ENCODE measurements around the gene CDK13.

Gene CDK13

DNA sequence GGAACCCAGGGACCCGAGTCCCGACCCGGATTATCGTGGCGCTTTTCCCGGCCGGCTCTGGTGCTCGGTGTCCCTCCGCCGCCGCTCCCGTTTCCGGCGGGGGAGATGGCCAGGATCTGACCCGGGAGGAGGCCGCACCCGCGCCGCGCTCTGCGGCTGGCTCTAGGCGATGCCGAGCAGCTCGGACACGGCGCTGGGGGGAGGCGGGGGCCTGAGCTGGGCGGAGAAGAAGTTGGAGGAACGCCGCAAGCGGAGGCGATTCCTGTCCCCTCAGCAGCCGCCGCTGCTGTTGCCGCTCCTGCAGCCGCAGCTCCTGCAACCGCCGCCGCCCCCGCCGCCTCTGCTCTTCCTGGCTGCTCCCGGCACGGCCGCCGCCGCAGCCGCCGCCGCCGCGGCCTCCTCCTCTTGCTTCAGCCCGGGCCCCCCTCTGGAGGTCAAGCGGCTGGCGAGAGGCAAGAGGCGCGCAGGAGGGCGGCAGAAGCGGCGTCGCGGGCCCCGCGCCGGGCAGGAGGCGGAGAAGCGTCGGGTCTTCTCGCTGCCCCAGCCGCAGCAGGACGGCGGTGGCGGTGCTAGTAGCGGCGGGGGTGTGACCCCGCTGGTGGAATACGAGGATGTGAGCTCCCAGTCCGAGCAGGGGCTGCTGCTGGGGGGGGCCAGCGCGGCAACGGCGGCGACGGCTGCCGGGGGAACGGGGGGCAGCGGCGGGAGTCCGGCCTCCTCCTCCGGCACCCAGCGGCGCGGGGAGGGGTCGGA, 593 bp downstream of the CDK13 start:
- peak overlapping the region; percentile 99 for H3K9ac ChIP-seq (ENCODE audit: insufficient read length, low read depth)
- TF ChIP-seq YY1 (IDR thresholded peaks at IDR 0.05; ENCODE audit: insufficient read depth, insufficient read length) (no peak), ZNF274 (IDR thresholded peaks at IDR 0.05; ENCODE audit: low read depth, low read length) (no peak)
- H3K9me3 ChIP-seq (ENCODE audit: insufficient read depth, low read length): no peaks in the 10 kb centered on the region
- peaks cover 11% of the 10 kb centered on the region for H3K36me3 ChIP-seq (ENCODE audit: insufficient read depth, insufficient read length, low read length)
- H3K4me3 ChIP-seq (ENCODE audit: insufficient read length, low read depth): peak overlapping the region; percentile 92
- peak; percentile 28 for DNase-seq (ENCODE audit: low read depth, low spot score)
- no peaks in the 10 kb centered on the region for H3K4me1 ChIP-seq (ENCODE audit: insufficient read depth, insufficient read length)
- H3K27me3 ChIP-seq (ENCODE audit: insufficient read depth, insufficient read length): no peaks in the 10 kb centered on the region

DNA sequence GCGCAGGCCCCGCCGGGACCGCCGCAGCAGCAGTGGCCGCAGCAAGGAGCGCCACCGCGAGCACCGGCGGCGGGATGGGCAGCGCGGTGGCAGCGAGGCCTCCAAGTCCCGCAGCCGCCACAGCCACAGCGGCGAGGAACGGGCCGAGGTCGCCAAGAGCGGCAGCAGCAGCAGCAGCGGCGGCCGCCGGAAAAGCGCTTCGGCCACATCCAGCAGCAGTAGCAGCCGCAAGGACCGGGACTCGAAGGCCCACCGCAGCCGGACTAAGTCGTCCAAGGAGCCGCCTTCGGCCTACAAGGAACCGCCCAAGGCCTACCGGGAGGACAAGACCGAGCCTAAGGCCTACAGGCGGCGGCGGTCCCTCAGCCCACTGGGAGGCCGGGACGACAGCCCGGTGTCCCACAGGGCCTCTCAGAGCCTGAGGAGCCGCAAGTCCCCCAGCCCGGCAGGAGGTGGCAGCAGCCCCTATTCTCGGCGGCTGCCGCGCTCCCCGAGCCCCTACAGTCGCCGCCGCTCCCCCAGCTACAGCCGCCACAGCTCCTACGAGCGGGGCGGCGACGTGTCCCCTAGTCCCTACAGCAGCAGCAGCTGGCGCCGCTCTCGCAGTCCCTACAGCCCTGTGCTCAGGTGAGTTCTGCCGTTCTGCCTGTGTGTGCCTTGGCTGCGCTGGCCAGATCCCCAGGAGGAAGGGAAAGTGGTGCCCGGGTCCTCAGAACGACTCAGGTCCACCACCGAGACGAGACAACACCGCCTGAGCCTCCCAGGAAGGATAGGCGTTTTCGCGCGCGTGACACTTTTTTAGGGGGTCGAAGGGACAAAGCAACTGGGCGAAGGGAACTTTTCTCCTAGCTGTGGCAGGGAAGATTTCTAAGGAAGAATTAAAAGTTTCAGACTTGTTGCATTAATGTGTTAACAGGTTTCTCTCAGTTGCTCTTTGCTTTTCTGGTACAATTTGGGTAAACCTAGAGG, 1.5 kb downstream of the CDK13 start:
- no peak for TF ChIP-seq YY1 (IDR thresholded peaks at IDR 0.05; ENCODE audit: insufficient read depth, insufficient read length)
- no peak for TF ChIP-seq ZNF274 (IDR thresholded peaks at IDR 0.05; ENCODE audit: low read depth, low read length)
- Histone ChIP-seq H3K9me3 (ENCODE audit: insufficient read depth, low read length) (no peaks in the 10 kb centered on the region), H3K4me1 (ENCODE audit: insufficient read depth, insufficient read length) (no peaks in the 10 kb centered on the region), H3K9ac (ENCODE audit: insufficient read length, low read depth) (peak overlapping the region; percentile 99), H3K36me3 (ENCODE audit: insufficient read depth, insufficient read length, low read length) (peaks cover 11% of the 10 kb centered on the region), H3K27me3 (ENCODE audit: insufficient read depth, insufficient read length) (no peaks in the 10 kb centered on the region), H3K4me3 (ENCODE audit: insufficient read length, low read depth) (peak overlapping the region; percentile 92)
- peak; percentile 57 for DNase-seq (ENCODE audit: low read depth, low spot score)

GRCh38 chr7:39952374-39952773, 2.3 kb downstream of the CDK13 start:
- Histone ChIP-seq H3K36me3 (ENCODE audit: insufficient read depth, insufficient read length, low read length) (peaks cover 14% of the 10 kb centered on the region), H3K4me3 (ENCODE audit: insufficient read length, low read depth) (peak overlapping the region; percentile 92), H3K9me3 (ENCODE audit: insufficient read depth, low read length) (no peaks in the 10 kb centered on the region), H3K4me1 (ENCODE audit: insufficient read depth, insufficient read length) (no peaks in the 10 kb centered on the region), H3K27me3 (ENCODE audit: insufficient read depth, insufficient read length) (no peaks in the 10 kb centered on the region), H3K9ac (ENCODE audit: insufficient read length, low read depth) (peak overlapping the region; percentile 99)
- DNase-seq (ENCODE audit: low read depth, low spot score): no peak
- TF ChIP-seq YY1 (IDR thresholded peaks at IDR 0.05; ENCODE audit: insufficient read depth, insufficient read length) (no peak), ZNF274 (IDR thresholded peaks at IDR 0.05; ENCODE audit: low read depth, low read length) (no peak), SUZ12 (IDR thresholded peaks at IDR 0.05; ENCODE audit: extremely low read depth, insufficient read depth, insufficient read length) (no peak)

DNA sequence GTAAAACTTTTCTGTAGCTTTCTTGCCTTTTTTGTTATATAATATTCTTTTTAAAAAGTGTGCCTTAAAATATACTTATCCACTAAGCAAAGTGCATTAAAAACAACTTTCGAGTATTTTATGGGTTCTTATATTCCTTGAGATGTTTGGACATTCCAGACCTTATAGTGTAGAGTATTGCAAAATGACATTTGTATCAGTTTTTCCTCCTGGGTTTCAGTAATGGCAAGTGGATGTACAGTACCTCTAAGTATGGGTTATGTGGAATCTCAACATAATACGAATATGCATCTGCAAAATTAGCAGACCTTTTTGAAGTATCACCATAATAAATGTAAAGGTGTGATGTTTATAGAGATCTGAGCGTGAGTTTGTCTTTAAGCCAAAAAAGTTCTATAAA, 2.7 kb downstream of the CDK13 start:
- no peak for TF ChIP-seq SUZ12 (IDR thresholded peaks at IDR 0.05; ENCODE audit: extremely low read depth, insufficient read depth, insufficient read length)
- no peak for TF ChIP-seq ZNF274 (IDR thresholded peaks at IDR 0.05; ENCODE audit: low read depth, low read length)
- no peak for TF ChIP-seq YY1 (IDR thresholded peaks at IDR 0.05; ENCODE audit: insufficient read depth, insufficient read length)
- Histone ChIP-seq H3K4me3 (ENCODE audit: insufficient read length, low read depth) (peak overlapping the region; percentile 92), H3K4me1 (ENCODE audit: insufficient read depth, insufficient read length) (no peaks in the 10 kb centered on the region)

GRCh38 chr7:39954694-39955093, 4.6 kb downstream of the CDK13 start:
- H3K36me3 ChIP-seq (ENCODE audit: insufficient read depth, insufficient read length, low read length): peaks cover 14% of the 10 kb centered on the region
- no peak overlapping the region for H3K4me3 ChIP-seq (ENCODE audit: insufficient read length, low read depth)

More for the DNA sequence above, 2.7 kb downstream of the CDK13 start:
- H3K9me3 ChIP-seq (ENCODE audit: insufficient read depth, low read length): no peaks in the 10 kb centered on the region
- no peak for DNase-seq (ENCODE audit: low read depth, low spot score)
- H3K36me3 ChIP-seq (ENCODE audit: insufficient read depth, insufficient read length, low read length): peaks cover 14% of the 10 kb centered on the region
- no peaks in the 10 kb centered on the region for H3K27me3 ChIP-seq (ENCODE audit: insufficient read depth, insufficient read length)
- H3K9ac ChIP-seq (ENCODE audit: insufficient read length, low read depth): peak overlapping the region; percentile 65

GRCh38 chr7:39958038-39958437, 8.0 kb downstream of the CDK13 start:
- no peaks in the 10 kb centered on the region for H3K27me3 ChIP-seq (ENCODE audit: insufficient read depth, insufficient read length)
- no peak for DNase-seq (ENCODE audit: low read depth, low spot score)
- H3K9me3 ChIP-seq (ENCODE audit: insufficient read depth, low read length): no peaks in the 10 kb centered on the region
- H3K4me1 ChIP-seq (ENCODE audit: insufficient read depth, insufficient read length): no peaks in the 10 kb centered on the region
- TF ChIP-seq YY1 (IDR thresholded peaks at IDR 0.05; ENCODE audit: insufficient read depth, insufficient read length): no peak
- TF ChIP-seq SUZ12 (IDR thresholded peaks at IDR 0.05; ENCODE audit: extremely low read depth, insufficient read depth, insufficient read length): no peak
- TF ChIP-seq ZNF274 (IDR thresholded peaks at IDR 0.05; ENCODE audit: low read depth, low read length): no peak
- H3K9ac ChIP-seq (ENCODE audit: insufficient read length, low read depth): no peak overlapping the region
- no peak overlapping the region for H3K4me3 ChIP-seq (ENCODE audit: insufficient read length, low read depth)
- peaks cover 15% of the 10 kb centered on the region for H3K36me3 ChIP-seq (ENCODE audit: insufficient read depth, insufficient read length, low read length)

More at GRCh38 chr7:39954694-39955093, 4.6 kb downstream of the CDK13 start:
- no peaks in the 10 kb centered on the region for H3K4me1 ChIP-seq (ENCODE audit: insufficient read depth, insufficient read length)
- no peak overlapping the region for H3K9ac ChIP-seq (ENCODE audit: insufficient read length, low read depth)
- no peak for DNase-seq (ENCODE audit: low read depth, low spot score)
- H3K27me3 ChIP-seq (ENCODE audit: insufficient read depth, insufficient read length): no peaks in the 10 kb centered on the region
- no peaks in the 10 kb centered on the region for H3K9me3 ChIP-seq (ENCODE audit: insufficient read depth, low read length)
- TF ChIP-seq SUZ12 (IDR thresholded peaks at IDR 0.05; ENCODE audit: extremely low read depth, insufficient read depth, insufficient read length) (no peak), ZNF274 (IDR thresholded peaks at IDR 0.05; ENCODE audit: low read depth, low read length) (no peak), YY1 (IDR thresholded peaks at IDR 0.05; ENCODE audit: insufficient read depth, insufficient read length) (no peak)
